Hepatocyte (in vitro differentiated cells): ENCODE measurements around the gene CETN3.

Experiments
- CTCF ChIP-seq: fragments of 200-600 bp; sonication (generic); IDR thresholded peaks from 2 replicates; pipeline ENCODE4 v1.5.1; 2016; ENCODE audit warnings: antibody characterized with exemption, mild to moderate bottlenecking; ENCODE audit not compliant: poor library complexity
- EZH2 ChIP-seq: fragments of 200-600 bp; sonication (generic); IDR thresholded peaks from 2 replicates; pipeline ENCODE4 v1.6.1; 2016; ENCODE audit warnings: antibody characterized with exemption, mild to moderate bottlenecking, borderline replicate concordance
- EZH2phosphoT487 ChIP-seq: fragments of 200-600 bp; sonication (generic); IDR thresholded peaks from one replicate; pipeline ENCODE4 v1.6.1; 2018; ENCODE audit warnings: antibody characterized with exemption, mild to moderate bottlenecking, low read depth, moderate library complexity; ENCODE audit not compliant: unreplicated experiment, severe bottlenecking

GRCh38 chr5:90408571-90409317 lies 812 bp downstream of the CETN3 start:
- TF ChIP-seq CTCF: no peak
- TF ChIP-seq EZH2phosphoT487: no peak
- no peak for TF ChIP-seq EZH2
